Ascending aorta (tissue), 2 donors: ENCODE results near the gene RBBP5. TPM values are rescaled to one million over a fixed set of nuclear protein-coding genes. Genes with fewer than 3 reads are reported as not detected.
"Not testable (repeated sequence)": the region's sequence is repeated elsewhere in the genome, so short reads cannot be mapped to it uniquely, and the experiment has no call there.

Experiments used
- DNase-seq, 2 donors: peaks; one replicate each; pipeline ENCODE4 v3.0.0-alpha.2; 2019; ENCODE audit warnings: low spot score in 2 of 2
- H3K27ac ChIP-seq, 2 donors: fragments of 200-600 bp; sonication (generic); one replicate each; pipeline ENCODE4 v1.5.1; 2016 to 2017; ENCODE audit warnings: mild to moderate bottlenecking in 1 of 2
- H3K27me3 ChIP-seq: fragments of 200-600 bp; sonication (generic); one replicate; pipeline ENCODE4 v1.5.1; 2017
- H3K36me3 ChIP-seq, 2 donors: fragments of 200-600 bp; sonication (generic); one replicate each; pipeline ENCODE4 v1.5.1; 2016
- H3K4me1 ChIP-seq, 2 donors: fragments of 200-600 bp; sonication (generic); one replicate each; pipeline ENCODE4 v1.5.1; 2016 to 2017; ENCODE audit warnings: mild to moderate bottlenecking in 1 of 2
- H3K4me3 ChIP-seq, 2 donors: fragments of 200-600 bp; sonication (generic); one replicate each; pipeline ENCODE4 v1.5.1; 2016 to 2017; ENCODE audit warnings: mild to moderate bottlenecking in 1 of 2
- H3K9me3 ChIP-seq, 2 donors: fragments of 200-600 bp; sonication (generic); one replicate each; pipeline ENCODE4 v1.5.1; 2016
- CTCF ChIP-seq, 3 experiments: fragments of 200-600 bp in 2 of 3; fragments of 450-650 bp in 1 of 3; sonication (generic) in 2 of 3; IDR thresholded peaks; one replicate each; pipeline ENCODE4 v1.5.1; 2016 to 2019; ENCODE audit warnings: antibody characterized with exemption in 3 of 3, mild to moderate bottlenecking in 1 of 3, moderate library complexity in 1 of 3
- intact Hi-C: fragments of 100-400 bp; cut with DNase I; formaldehyde crosslinking; loops from one replicate; pipeline ENCODE4 v1.15.1; 2023
- total RNA-seq: library from RNA; depleted of rRNA; stranded (reverse); fragments of >200 nt; gene quantifications from one replicate; pipeline ENCODE4 v1.1.0, GENCODE V29; 2016

The RBBP5 gene
- total RNA-seq, 1 donor from 2014 or later = 7.2 TPM

- no peak overlapping the region for H3K4me3 ChIP-seq
- no peaks in the 10 kb centered on the region for H3K9me3 ChIP-seq
- no peak for TF ChIP-seq CTCF (IDR thresholded peaks at IDR 0.05)
- H3K4me1 ChIP-seq = no peaks in the 10 kb centered on the region
- no peak overlapping the region for H3K27ac ChIP-seq
- H3K27me3 ChIP-seq = no peaks in the 10 kb centered on the region
- intact Hi-C loops = no loop called here
- DNase-seq = no peak
- H3K36me3 ChIP-seq = peaks cover 52 to 71% of the 10 kb centered on the region in 2 donors
These were observed 40.5 kb upstream of the RBBP5 start for GRCh38 chr1:205162301-205162700.

GRCh38 chr1:205161076-205161475, 39.3 kb upstream of the RBBP5 start:
- no peak overlapping the region for H3K27ac ChIP-seq
- no peaks in the 10 kb centered on the region for H3K9me3 ChIP-seq
- H3K4me1 ChIP-seq = no peaks in the 10 kb centered on the region
- TF ChIP-seq CTCF (IDR thresholded peaks at IDR 0.05) = no peak
- H3K27me3 ChIP-seq = no peaks in the 10 kb centered on the region
- no peak overlapping the region for H3K4me3 ChIP-seq
- intact Hi-C loops = no loop called here
- no peak for DNase-seq
- H3K36me3 ChIP-seq = peaks cover 60 to 74% of the 10 kb centered on the region in 2 donors

- Histone ChIP-seq H3K27me3 (no peaks in the 10 kb centered on the region), H3K36me3 (peaks cover 72 to 92% of the 10 kb centered on the region in 2 donors), H3K4me1 (no peaks in the 10 kb centered on the region), H3K27ac (no peak overlapping the region), H3K9me3 (no peaks in the 10 kb centered on the region), H3K4me3 (no peak overlapping the region)
- TF ChIP-seq CTCF (IDR thresholded peaks at IDR 0.05) = no peak
- no peak for DNase-seq
- intact Hi-C loops = no loop called here
These were observed 36.4 kb upstream of the RBBP5 start for GRCh38 chr1:205158048-205158616.

GRCh38 chr1:205155665-205156377, 34.0 kb upstream of the RBBP5 start:
- DNase-seq, H3K9me3 ChIP-seq, intact Hi-C loops, H3K4me1 ChIP-seq, H3K4me3 ChIP-seq, H3K27me3 ChIP-seq, H3K27ac ChIP-seq: not testable (repeated sequence)
- peaks cover 58 to 82% of the 10 kb centered on the region in 2 donors for H3K36me3 ChIP-seq

GRCh38 chr1:205152505-205152904, 30.7 kb upstream of the RBBP5 start:
- H3K4me3 ChIP-seq = no peak overlapping the region
- TF ChIP-seq CTCF (IDR thresholded peaks at IDR 0.05) = no peak
- intact Hi-C loops = no loop called here

GRCh38 chr1:205150651-205151428, 29.1 kb upstream of the RBBP5 start:
- H3K9me3 ChIP-seq = no peaks in the 10 kb centered on the region
- TF ChIP-seq CTCF (IDR thresholded peaks at IDR 0.05) = no peak
- H3K4me1 ChIP-seq = no peaks in the 10 kb centered on the region
- peaks cover 23 to 59% of the 10 kb centered on the region in 2 donors for H3K36me3 ChIP-seq
- H3K4me3 ChIP-seq = no peak overlapping the region
- H3K27ac ChIP-seq = no peak overlapping the region
- DNase-seq = no peak
- no peaks in the 10 kb centered on the region for H3K27me3 ChIP-seq
- intact Hi-C loops = no loop called here

More at GRCh38 chr1:205152505-205152904, 30.7 kb upstream of the RBBP5 start:
- no peak for DNase-seq
- H3K27me3 ChIP-seq = no peaks in the 10 kb centered on the region
- H3K36me3 ChIP-seq = peaks cover 40 to 66% of the 10 kb centered on the region in 2 donors
- no peaks in the 10 kb centered on the region for H3K9me3 ChIP-seq
- H3K27ac ChIP-seq = no peak overlapping the region
- no peaks in the 10 kb centered on the region for H3K4me1 ChIP-seq
